Lower leg skin (tissue), 3 donors: ENCODE measurements around the gene CREBZF.

Experiments used
- POLR2A ChIP-seq, 2 donors: fragments of 450-650 bp; IDR thresholded peaks; one replicate each; pipeline ENCODE4 v1.6.1; 2016 to 2017; ENCODE audit warnings: antibody characterized with exemption in 2 of 2, mild to moderate bottlenecking in 1 of 2, moderate library complexity in 1 of 2
- TF ChIP-seq, protein P1 (sequence below), 3 donors: fragments of 450-650 bp; IDR thresholded peaks; one replicate each; pipeline ENCODE4 v1.5.1; 2016; ENCODE audit warnings: antibody characterized with exemption in 3 of 3, mild to moderate bottlenecking in 3 of 3, moderate library complexity in 2 of 3

DNA sequence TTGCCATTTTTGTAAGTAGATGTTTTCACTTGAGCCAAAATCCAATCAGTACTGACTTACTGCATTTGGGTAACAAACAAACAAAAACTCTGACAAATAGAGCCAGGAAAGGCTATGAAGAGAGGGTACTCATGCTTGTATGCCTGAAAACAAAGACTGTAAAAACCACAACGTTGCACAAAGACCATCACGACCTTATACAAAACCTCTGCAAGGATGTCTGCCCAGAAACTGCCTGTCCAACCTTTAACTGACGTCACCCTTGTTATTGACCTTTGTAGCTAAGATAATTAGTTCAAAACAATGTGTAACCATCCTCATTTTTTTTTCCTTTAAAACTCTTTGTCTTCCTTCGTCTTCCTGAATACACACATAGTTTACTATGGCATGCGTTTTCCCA, 804 bp upstream of the CREBZF start:
- TF ChIP-seq, protein P1, sequence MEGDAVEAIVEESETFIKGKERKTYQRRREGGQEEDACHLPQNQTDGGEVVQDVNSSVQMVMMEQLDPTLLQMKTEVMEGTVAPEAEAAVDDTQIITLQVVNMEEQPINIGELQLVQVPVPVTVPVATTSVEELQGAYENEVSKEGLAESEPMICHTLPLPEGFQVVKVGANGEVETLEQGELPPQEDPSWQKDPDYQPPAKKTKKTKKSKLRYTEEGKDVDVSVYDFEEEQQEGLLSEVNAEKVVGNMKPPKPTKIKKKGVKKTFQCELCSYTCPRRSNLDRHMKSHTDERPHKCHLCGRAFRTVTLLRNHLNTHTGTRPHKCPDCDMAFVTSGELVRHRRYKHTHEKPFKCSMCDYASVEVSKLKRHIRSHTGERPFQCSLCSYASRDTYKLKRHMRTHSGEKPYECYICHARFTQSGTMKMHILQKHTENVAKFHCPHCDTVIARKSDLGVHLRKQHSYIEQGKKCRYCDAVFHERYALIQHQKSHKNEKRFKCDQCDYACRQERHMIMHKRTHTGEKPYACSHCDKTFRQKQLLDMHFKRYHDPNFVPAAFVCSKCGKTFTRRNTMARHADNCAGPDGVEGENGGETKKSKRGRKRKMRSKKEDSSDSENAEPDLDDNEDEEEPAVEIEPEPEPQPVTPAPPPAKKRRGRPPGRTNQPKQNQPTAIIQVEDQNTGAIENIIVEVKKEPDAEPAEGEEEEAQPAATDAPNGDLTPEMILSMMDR (IDR thresholded peaks at IDR 0.05), result no peak
- no peak for TF ChIP-seq POLR2A (IDR thresholded peaks at IDR 0.05)
